ENCODE measurements around the gene ALK.

The ALK gene

DNA sequence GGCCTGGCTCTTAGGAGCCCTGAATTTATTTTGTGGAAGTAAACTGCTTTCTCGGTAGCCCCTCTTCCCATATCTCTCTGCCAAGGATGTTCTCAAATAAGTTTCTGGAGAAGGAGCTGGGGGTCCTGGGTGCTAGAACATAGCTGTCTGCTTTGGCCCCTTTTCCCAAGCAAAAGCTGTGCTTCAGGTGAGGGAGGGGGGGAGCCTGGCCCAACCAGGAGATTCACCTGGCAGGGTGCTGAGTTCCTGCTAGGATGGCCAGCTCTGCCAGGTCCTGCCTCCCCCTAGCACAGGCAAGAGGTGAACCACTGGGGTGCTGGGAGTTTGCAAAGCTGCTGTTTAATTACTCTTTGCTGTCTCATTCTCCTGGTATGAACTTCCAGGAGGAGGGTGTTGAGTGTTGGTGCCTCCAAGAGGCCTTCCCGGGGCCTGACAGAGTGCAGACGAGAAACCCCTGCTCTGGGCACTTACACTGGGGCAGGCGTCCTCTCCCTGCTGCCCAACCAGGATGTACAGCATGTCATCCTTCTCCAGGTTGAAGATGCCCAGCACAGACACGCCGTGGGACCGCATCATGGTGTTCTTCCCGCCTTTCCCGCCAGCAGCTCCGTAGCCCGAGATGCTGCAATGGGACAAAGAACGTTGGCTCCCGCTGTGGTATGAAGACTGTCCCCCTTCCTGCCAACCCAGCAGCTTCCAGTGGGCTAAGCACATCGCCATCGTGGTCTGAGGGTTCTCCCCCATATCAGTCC lies 682.0 kb downstream of the ALK start:
- DNase-seq, result no peak

DNA sequence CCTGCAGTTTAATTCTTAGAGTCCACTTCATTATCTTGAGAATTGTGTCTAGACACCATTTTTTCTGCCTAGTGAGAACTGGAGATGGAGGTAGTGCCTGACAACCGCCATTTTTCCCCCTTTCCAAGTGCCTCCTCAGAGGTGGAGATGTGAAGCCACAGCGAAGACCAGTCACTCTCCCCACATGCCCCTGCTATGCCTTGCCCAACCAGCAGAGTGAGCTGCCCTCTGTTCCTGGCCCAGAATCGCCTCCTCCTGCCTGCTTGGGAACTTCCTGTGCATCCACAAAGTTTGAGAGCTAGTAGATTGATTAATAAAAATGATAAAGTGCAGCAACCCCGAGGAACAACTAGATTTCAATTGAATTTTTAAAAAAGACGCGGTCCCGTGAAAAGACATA lies 682.9 kb downstream of the ALK start:
- DNase-seq, result no peak

DNA sequence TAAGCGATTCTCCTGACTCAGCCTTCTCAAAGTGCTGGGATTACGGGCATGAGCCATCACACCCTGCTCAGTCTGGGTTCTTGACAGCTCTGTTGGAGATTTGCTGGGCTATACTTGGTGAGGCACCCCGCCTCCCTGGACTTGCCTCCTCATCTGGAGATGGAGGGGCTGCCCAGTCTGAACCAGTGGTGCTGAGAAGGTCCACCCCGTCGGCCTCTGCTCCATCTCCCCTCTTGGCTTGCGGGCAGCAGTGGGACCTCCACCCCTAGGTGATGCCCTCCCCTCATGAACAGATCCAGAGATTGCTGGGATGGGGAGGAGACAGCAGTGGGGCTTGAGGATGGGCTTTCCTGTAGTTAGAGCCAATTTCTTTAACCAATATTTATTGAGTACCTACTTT lies 685.3 kb downstream of the ALK start:
- DNase-seq, result no peak

- DNase-seq, result no peak
Observed at GRCh38 chr2:29235411-29235810, 686.0 kb downstream of the ALK start.

DNA sequence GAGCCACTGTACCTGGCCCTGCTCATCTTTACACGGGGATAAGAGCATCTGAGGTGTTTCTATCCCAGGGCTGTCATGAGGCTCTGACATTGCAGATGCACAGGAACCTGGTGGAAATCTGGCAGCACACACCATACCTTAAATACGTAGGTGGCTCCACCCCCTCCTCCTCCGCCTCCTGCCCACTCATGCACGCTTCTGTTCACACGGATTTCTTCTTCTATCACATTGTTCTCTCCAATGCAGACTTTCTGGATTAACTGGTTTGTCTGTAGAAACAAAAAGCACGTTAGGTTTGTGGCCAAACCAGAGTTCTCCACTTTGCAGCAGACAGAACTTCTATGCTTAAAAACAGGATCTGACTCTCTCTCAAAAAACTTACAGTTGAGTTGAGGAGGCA lies 688.0 kb downstream of the ALK start:
- DNase-seq, result no peak

GRCh38 chr2:29232041-29232440 lies 689.3 kb downstream of the ALK start:
- DNase-seq, result no peak

DNA sequence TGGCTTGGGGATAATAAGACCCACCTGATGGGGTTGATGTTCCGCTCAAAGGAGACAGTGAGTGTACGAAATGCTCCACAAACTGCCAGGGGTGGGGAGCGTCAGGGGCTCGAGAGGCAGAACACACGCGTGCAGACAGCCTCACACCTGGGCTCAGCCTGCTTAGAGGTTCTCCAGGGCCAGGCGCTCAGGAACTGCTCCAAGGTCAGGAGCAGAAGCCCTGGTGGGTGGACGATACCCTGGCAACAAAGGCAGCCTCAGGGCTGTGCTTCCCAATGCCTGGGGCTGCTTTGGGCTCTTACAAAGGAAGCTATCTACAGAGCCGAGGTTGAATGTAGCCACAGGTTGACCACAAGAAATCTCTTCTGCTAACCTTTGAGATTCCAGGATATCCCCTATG lies 691.7 kb downstream of the ALK start:
- no peak for DNase-seq

- DNase-seq, result no peak
Observed at GRCh38 chr2:29228947-29229346, 692.4 kb downstream of the ALK start.

DNA sequence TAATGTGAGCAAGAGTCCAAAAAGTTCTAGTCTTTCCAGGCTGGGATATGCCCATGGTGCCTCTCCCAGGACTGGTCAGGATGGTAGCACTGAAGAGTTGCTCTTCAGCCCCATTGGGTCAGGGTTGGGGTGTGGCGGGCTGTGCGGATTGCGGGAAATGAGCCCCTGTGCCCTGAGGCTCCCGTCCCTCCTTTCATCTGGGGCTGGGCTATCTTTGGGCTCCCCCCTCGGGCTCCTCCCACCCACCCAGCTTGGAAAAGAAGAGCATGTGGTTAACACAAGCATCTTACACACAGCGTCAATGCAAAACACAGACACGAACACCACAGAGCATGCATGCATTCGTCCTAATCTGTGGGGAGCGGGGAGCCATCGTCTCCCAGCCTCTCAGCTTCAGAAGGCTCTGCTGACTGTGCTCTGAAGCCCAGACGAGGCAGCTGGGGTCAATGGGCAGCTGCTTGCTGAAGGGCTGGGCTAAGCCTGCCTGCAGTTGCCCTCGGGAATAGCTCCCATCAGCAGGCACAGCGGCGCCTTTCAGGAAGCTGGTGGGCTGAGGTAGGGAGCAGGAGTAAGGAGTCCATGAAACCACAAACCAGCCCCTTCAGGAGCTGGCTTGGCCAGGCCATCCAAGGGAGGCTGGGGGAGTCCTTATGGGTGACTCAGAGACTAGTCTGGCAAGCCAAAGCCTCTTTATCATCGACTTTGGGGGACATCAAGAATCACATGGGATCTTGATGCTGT lies 693.3 kb downstream of the ALK start:
- no peak for DNase-seq

DNA sequence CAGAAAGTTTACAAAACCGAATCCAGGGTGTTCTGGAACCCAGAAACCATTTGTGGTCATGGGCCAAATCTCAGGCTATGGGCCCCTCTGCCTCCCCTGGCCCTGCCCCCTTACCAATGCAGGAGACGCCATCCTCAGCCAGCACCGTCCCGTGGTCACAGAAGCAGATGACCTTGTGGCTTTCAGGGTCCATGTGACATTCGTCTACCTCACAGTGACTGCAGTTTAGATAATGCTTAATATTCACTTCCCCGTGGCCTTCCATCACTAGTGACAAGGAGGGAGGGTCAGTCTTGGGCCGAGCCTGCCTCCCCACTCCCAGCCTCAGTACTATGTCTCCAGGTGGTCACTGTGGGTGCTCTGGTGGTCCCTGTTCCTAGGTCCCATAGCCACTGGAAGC lies 694.6 kb downstream of the ALK start:
- no peak for DNase-seq

- DNase-seq, result no peak
Observed at GRCh38 chr2:29226375-29226774, 695.0 kb downstream of the ALK start.

GRCh38 chr2:29225814-29226213 lies 695.6 kb downstream of the ALK start:
- no peak for DNase-seq

GRCh38 chr2:29224693-29225551 lies 696.5 kb downstream of the ALK start:
- DNase-seq, result no peak

DNA sequence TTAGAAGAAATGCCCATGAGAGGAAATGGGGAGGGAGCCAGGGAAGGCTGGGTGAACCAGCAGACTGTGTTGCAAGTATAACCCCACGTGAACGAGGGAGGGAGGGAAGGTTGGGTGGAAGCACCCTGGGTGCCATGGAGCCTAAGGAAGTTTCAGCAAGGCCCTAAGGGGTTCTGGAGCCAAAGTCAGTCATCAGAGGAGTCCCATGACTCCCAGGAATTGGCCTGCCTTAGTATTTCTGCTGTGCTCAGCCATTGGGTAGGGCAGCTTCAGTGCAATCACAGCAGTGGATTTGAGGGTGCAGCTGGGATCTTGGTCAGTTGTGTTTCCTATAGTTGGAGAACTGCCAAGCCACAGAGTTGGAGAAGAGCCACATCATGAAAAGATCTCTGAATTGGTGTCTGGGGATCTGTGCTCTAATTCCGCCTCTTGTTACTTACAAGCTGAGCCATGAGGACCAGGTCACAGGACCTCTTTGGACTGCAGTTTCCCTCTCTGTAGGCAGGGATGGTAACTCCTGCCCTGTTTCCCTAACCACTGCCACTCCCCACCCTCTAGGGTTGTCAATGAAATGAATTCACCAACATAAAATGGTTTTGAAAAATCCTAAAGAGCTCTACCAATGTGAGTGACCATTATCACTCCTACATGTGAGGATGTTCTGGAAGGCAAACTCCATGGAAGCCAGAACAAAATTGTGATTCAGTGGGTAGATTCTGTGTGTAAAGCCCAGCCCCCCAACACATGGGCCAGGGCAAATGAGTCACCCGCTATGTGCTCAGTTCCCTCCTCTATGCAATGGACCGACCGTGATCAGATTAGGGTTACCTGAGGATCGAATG lies 697.3 kb downstream of the ALK start:
- no peak for DNase-seq

DNA sequence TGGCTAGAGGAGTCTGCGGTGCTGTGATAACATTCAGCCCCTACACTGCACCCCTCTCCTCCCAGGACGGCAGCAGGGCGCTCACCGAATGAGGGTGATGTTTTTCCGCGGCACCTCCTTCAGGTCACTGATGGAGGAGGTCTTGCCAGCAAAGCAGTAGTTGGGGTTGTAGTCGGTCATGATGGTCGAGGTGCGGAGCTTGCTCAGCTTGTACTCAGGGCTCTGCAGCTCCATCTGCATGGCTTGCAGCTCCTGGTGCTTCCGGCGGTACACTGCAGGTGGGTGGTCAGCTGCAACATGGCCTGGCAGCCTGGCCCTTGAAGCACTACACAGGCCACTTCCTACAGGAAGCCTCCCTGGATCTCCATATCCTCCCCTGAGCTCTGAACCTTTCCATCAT lies 698.1 kb downstream of the ALK start:
- no peak for DNase-seq

DNA sequence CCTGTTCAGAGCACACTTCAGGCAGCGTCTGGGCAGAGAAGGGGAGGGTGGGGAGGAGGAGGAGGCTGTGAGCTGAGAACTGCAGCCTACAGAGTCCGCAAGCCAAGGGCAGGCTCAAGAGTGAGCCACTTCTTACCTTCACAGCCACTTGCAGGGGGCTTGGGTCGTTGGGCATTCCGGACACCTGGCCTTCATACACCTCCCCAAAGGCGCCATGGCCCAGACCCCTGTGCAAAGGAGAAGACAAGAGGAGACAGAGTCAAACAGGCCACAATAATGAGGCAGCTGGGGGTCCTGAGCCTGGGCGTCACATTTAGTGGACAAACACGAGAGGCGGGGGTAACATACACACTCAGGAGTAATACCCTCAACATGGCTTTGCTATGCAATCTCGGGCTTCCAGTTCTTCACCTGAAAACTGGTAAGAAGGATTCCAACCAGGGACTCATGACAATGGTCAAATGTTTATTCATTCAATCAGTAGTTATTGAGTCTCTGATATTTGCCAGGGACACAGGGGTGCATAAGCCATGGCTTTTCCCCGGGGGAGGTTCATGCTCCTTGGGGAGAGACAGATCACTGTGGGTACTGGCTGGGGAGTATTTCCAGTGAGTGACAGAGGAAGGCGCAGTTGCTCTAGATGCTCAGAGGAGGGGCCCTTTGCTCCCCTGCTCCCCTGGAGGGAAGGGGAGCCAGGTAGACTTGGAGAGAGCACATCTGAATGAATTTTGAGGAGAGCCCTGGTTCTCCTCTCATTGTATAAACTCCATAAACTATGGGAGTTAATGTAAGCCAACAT lies 698.8 kb downstream of the ALK start:
- DNase-seq, result no peak

GRCh38 chr2:29220506-29221270 lies 700.7 kb downstream of the ALK start:
- DNase-seq, result no peak

DNA sequence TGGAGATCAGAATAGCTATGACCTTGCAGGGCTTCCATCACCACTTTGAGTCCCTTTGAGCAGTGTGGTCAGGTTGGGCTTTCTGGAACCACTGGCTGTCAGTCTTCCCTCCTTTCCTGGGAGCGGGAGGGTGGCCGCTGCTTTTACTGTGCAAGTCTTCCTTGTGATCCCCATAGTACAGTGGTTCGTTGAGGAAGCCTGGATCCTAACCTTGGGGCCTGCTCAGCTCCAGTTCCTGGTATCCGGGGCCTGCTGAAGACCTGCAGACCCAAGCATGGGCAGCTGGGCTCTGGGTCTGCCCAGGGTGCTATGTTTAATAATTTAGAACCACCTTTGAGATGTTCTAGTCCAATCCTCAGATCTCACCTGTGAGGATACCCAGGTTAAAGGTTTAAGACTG lies 702.0 kb downstream of the ALK start:
- DNase-seq, result no peak

DNA sequence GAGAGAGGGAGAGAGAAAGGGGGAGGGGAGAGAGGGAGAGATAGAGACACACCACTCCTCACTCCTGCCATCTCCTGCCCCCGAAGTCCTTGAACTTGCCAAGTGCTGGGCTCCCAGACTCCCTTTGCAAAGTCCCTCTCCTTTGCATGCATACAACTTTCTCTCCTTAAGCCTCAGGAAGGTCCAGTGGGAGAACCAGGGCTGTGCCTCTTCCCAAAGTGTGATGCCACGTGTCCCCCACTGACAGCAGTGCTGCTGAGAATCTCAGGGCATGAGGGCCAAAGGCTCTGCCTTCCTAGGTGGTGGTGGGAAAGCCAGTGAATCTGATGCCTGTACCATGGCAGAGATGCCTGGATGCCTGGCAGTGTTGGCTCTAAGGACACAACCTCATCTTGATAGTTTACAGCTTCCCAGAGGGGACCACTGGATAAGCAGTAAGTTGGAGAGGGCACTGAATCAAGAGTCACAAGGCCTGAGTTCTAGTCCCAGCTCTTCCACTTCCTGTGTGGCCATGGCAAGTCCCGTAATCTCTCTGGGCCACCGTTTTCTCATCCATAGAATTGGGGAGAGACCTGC lies 702.7 kb downstream of the ALK start:
- no peak for DNase-seq

- DNase-seq, result no peak
Observed at GRCh38 chr2:29218071-29218470, 703.3 kb downstream of the ALK start.

DNA sequence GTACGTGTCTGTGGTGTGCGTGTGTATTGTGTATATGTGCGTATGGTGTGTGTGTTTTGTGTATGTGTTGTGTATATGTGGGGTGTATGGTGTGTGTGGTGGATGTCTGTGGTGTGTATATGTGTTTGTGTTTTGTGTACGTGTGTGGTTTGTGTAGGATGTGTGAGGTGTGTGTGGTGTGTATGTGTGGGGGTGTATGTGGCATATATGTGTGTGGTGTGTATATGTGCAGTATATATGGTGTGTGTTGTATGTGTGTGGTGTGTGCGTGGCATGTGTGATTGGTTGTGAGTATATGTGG lies 704.8 kb downstream of the ALK start:
- DNase-seq, result no peak
